Astrocyte (in vitro differentiated cells and primary cell): ENCODE data around the gene ZBTB9. TPM values are rescaled to one million over a fixed set of nuclear protein-coding genes. Genes with fewer than 3 reads are reported as not detected.

Experiments
- DNase-seq: peaks from one replicate; pipeline ENCODE4 v3.0.0-alpha.2; 2010; ENCODE audit warnings: low read depth
- FAIRE-seq: peaks from 2 replicates; lab custom pipeline; 2011; peaks lifted over from hg19 to GRCh38; lab: Jason Lieb, UNC
- H2AFZ ChIP-seq: 2 replicates; pipeline ENCODE4 v1.6.0; 2012; ENCODE audit warnings: low read depth, low read length, inconsistent platforms
- H3K27ac ChIP-seq: 2 replicates; pipeline ENCODE4 v1.5.1; 2011; ENCODE audit warnings: low read depth, low read length, inconsistent platforms
- H3K27me3 ChIP-seq: 2 replicates; pipeline ENCODE4 v1.6.0; 2011; ENCODE audit warnings: low read length, inconsistent platforms; ENCODE audit not compliant: insufficient read depth
- H3K36me3 ChIP-seq: 2 replicates; pipeline ENCODE4 v1.5.1; 2011; ENCODE audit warnings: low read length, inconsistent platforms; ENCODE audit not compliant: insufficient read depth
- H3K4me1 ChIP-seq: 2 replicates; pipeline ENCODE4 v1.5.1; 2011; ENCODE audit warnings: low read length, inconsistent platforms; ENCODE audit not compliant: insufficient read depth
- H3K4me2 ChIP-seq: 2 replicates; pipeline ENCODE4 v1.6.0; 2012; ENCODE audit warnings: low read length, inconsistent platforms
- H3K4me3 ChIP-seq: 2 replicates; pipeline ENCODE4 v1.5.1; 2011; ENCODE audit warnings: low read depth, mild to moderate bottlenecking, low read length, inconsistent platforms; ENCODE audit not compliant: insufficient read depth
- H3K79me2 ChIP-seq: 2 replicates; pipeline ENCODE4 v1.6.0; 2012; ENCODE audit warnings: mild to moderate bottlenecking, low read length, inconsistent platforms; ENCODE audit not compliant: insufficient read depth
- H3K9ac ChIP-seq: 2 replicates; pipeline ENCODE4 v1.6.0; 2012; ENCODE audit warnings: mild to moderate bottlenecking, low read length, inconsistent platforms
- H3K9me3 ChIP-seq: 2 replicates; pipeline ENCODE4 v1.5.1; 2012; ENCODE audit warnings: low read depth, mild to moderate bottlenecking, low read length, inconsistent platforms; ENCODE audit not compliant: insufficient read depth
- H4K20me1 ChIP-seq: 2 replicates; pipeline ENCODE4 v1.6.0; 2012; ENCODE audit warnings: low read length, inconsistent platforms; ENCODE audit not compliant: insufficient read depth
- H3K27ac Mint-ChIP-seq: one replicate; pipeline ENCODE4 v1.8.0; 2021; ENCODE audit warnings: mild to moderate bottlenecking, mixed read lengths; ENCODE audit not compliant: unreplicated experiment
- H3K27me3 Mint-ChIP-seq: one replicate; pipeline ENCODE4 v1.8.0; 2021; ENCODE audit warnings: low read depth, mixed read lengths; ENCODE audit not compliant: unreplicated experiment
- H3K36me3 Mint-ChIP-seq: one replicate; pipeline ENCODE4 v1.8.0; 2021; ENCODE audit warnings: low read depth, mixed read lengths; ENCODE audit not compliant: unreplicated experiment
- H3K4me1 Mint-ChIP-seq: one replicate; pipeline ENCODE4 v1.8.0; 2021; ENCODE audit warnings: low read depth, mixed read lengths; ENCODE audit not compliant: unreplicated experiment
- H3K4me3 Mint-ChIP-seq: one replicate; pipeline ENCODE4 v1.8.0; 2021; ENCODE audit warnings: mild to moderate bottlenecking, moderate library complexity, mixed read lengths; ENCODE audit not compliant: unreplicated experiment
- H3K9me3 Mint-ChIP-seq: one replicate; pipeline ENCODE4 v1.8.0; 2021; ENCODE audit warnings: mild to moderate bottlenecking, mixed read lengths; ENCODE audit not compliant: unreplicated experiment
- CTCF ChIP-seq: IDR thresholded peaks from 2 replicates; pipeline ENCODE4 v1.5.1; 2011; ENCODE audit warnings: low read depth, mild to moderate bottlenecking, inconsistent platforms, low read length, moderate library complexity; ENCODE audit not compliant: insufficient read depth
- EZH2 ChIP-seq: IDR thresholded peaks from 2 replicates; pipeline ENCODE4 v1.6.1; 2012; ENCODE audit warnings: mild to moderate bottlenecking, low read length, inconsistent platforms; ENCODE audit not compliant: insufficient read depth
- total RNA-seq: library from RNA; stranded (reverse); gene quantifications from 2 replicates; pipeline ENCODE4 v1.2.1, GENCODE V29; 2021

The ZBTB9 gene
- total RNA-seq, 1 donor from 2014 or later, result 10.4 TPM

- no peaks in the 10 kb centered on the region for H3K27me3 Mint-ChIP-seq
- TF ChIP-seq EZH2, result no peak
- TF ChIP-seq CTCF, result no peak
- Histone ChIP-seq H3K79me2 (peaks cover 9% of the 10 kb centered on the region), H2AFZ (no peak overlapping the region), H3K27me3 (no peaks in the 10 kb centered on the region), H3K4me2 (no peak overlapping the region), H3K9ac (no peak overlapping the region), H3K9me3 (no peaks in the 10 kb centered on the region), H4K20me1 (peaks cover 7% of the 10 kb centered on the region), H3K4me3 (no peak overlapping the region), H3K4me1 (no peaks in the 10 kb centered on the region), H3K36me3 (peaks cover 17% of the 10 kb centered on the region), H3K27ac (no peak overlapping the region)
- H3K36me3 Mint-ChIP-seq, result peaks cover 7% of the 10 kb centered on the region
- H3K4me3 Mint-ChIP-seq, result peak overlapping the region; percentile 20
- H3K4me1 Mint-ChIP-seq, result no peaks in the 10 kb centered on the region
- H3K27ac Mint-ChIP-seq, result no peak overlapping the region
- no peaks in the 10 kb centered on the region for H3K9me3 Mint-ChIP-seq
- DNase-seq (no peak), FAIRE-seq (no peak)
Measured at GRCh38 chr6:33405386-33405940, 48.9 kb upstream of the ZBTB9 start.

DNA sequence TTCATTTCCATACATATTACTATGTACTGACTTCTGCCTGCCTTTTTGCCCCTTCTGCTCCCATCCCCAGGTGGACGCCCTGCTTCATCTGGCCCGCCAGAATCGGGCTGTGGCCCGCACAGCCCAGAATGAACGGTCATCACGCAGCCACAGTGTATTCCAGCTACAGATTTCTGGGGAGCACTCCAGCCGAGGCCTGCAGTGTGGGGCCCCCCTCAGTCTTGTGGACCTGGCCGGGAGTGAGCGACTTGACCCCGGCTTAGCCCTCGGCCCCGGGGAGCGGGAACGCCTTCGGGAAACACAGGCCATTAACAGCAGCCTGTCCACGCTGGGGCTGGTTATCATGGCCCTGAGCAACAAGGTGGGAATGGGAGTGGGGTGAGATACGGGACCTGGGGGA is 48.2 kb upstream of the ZBTB9 start:
- FAIRE-seq, result no peak
- H4K20me1 ChIP-seq, result peaks cover 7% of the 10 kb centered on the region
- Mint-ChIP-seq H3K4me3 (no peak overlapping the region), H3K27me3 (no peaks in the 10 kb centered on the region), H3K27ac (no peak overlapping the region), H3K36me3 (peaks cover 7% of the 10 kb centered on the region), H3K9me3 (no peaks in the 10 kb centered on the region), H3K4me1 (no peaks in the 10 kb centered on the region)
- H3K9ac ChIP-seq, result no peak overlapping the region
- peaks cover 10% of the 10 kb centered on the region for H3K79me2 ChIP-seq
- no peaks in the 10 kb centered on the region for H3K4me1 ChIP-seq
- H3K4me3 ChIP-seq, result no peak overlapping the region
- no peak overlapping the region for H3K4me2 ChIP-seq
- H2AFZ ChIP-seq, result no peak overlapping the region
- no peaks in the 10 kb centered on the region for H3K9me3 ChIP-seq
- H3K27ac ChIP-seq, result no peak overlapping the region
- no peak for DNase-seq
- no peaks in the 10 kb centered on the region for H3K27me3 ChIP-seq
- no peak for TF ChIP-seq EZH2
- TF ChIP-seq CTCF, result no peak
- peaks cover 17% of the 10 kb centered on the region for H3K36me3 ChIP-seq

GRCh38 chr6:33407132-33407718 is 47.2 kb upstream of the ZBTB9 start:
- Histone ChIP-seq H3K4me3 (no peak overlapping the region), H3K27ac (no peak overlapping the region), H3K79me2 (peaks cover 17% of the 10 kb centered on the region), H3K27me3 (no peaks in the 10 kb centered on the region), H4K20me1 (peaks cover 9% of the 10 kb centered on the region), H3K36me3 (peaks cover 17% of the 10 kb centered on the region), H3K4me2 (no peak overlapping the region), H3K9me3 (no peaks in the 10 kb centered on the region), H2AFZ (no peak overlapping the region), H3K4me1 (no peaks in the 10 kb centered on the region), H3K9ac (no peak overlapping the region)
- Mint-ChIP-seq H3K36me3 (peaks cover 7% of the 10 kb centered on the region), H3K9me3 (no peaks in the 10 kb centered on the region), H3K4me1 (peaks cover 2% of the 10 kb centered on the region), H3K4me3 (no peak overlapping the region), H3K27ac (no peak overlapping the region), H3K27me3 (no peaks in the 10 kb centered on the region)
- peak; percentile 17 for TF ChIP-seq CTCF
- no peak for TF ChIP-seq EZH2
- DNase-seq (peak; percentile 26), FAIRE-seq (no peak)
